Measurements from ENCODE around the gene TGFBR2.

Gene TGFBR2

GRCh38 chr3:30606301-30607031 lies at the start of gene TGFBR2:
TGFBR2 (plus strand) TSS chr3:30606601; CDS start chr3:30606884, 283 bp downstream.
- FAIRE-seq (peak; percentile 99), DNase-seq (ENCODE audit: insufficient read length, low spot score) (peak; percentile 88)
- TF ChIP-seq POLR2A (IDR thresholded peaks at IDR 0.05; ENCODE audit: low read depth, low read length), result peak; percentile 54

GRCh38 chr3:30557746-30558303 lies 48.6 kb upstream of the TGFBR2 start:
- DNase-seq (ENCODE audit: insufficient read length, low spot score), result no peak
- FAIRE-seq, result peak; percentile 66
- no peak for TF ChIP-seq POLR2A (IDR thresholded peaks at IDR 0.05; ENCODE audit: low read depth, low read length)

- no peak for DNase-seq (ENCODE audit: insufficient read length, low spot score)
- TF ChIP-seq POLR2A (IDR thresholded peaks at IDR 0.05; ENCODE audit: low read depth, low read length), result no peak
- no peak for FAIRE-seq
These were observed 42.4 kb upstream of the TGFBR2 start for GRCh38 chr3:30563956-30564355.

- DNase-seq (ENCODE audit: insufficient read length, low spot score) (no peak), FAIRE-seq (no peak)
- no peak for TF ChIP-seq POLR2A (IDR thresholded peaks at IDR 0.05; ENCODE audit: low read depth, low read length)
These were observed 39.2 kb upstream of the TGFBR2 start for GRCh38 chr3:30567139-30567753.

- no peak for TF ChIP-seq POLR2A (IDR thresholded peaks at IDR 0.05; ENCODE audit: low read depth, low read length)
- FAIRE-seq (no peak), DNase-seq (ENCODE audit: insufficient read length, low spot score) (no peak)
These were observed 29.5 kb upstream of the TGFBR2 start for GRCh38 chr3:30576946-30577345.

GRCh38 chr3:30577788-30578187 lies 28.6 kb upstream of the TGFBR2 start:
- no peak for TF ChIP-seq POLR2A (IDR thresholded peaks at IDR 0.05; ENCODE audit: low read depth, low read length)
- DNase-seq (ENCODE audit: insufficient read length, low spot score) (no peak), FAIRE-seq (no peak)

GRCh38 chr3:30578479-30578878 lies 27.9 kb upstream of the TGFBR2 start:
- TF ChIP-seq POLR2A (IDR thresholded peaks at IDR 0.05; ENCODE audit: low read depth, low read length), result no peak
- DNase-seq (ENCODE audit: insufficient read length, low spot score) (no peak), FAIRE-seq (peak; percentile 95)

GRCh38 chr3:30578986-30579579 lies 27.3 kb upstream of the TGFBR2 start:
- no peak for FAIRE-seq
- DNase-seq (ENCODE audit: insufficient read length, low spot score), result no peak
- no peak for TF ChIP-seq POLR2A (IDR thresholded peaks at IDR 0.05; ENCODE audit: low read depth, low read length)

GRCh38 chr3:30581067-30581585 lies 25.3 kb upstream of the TGFBR2 start:
- TF ChIP-seq POLR2A (IDR thresholded peaks at IDR 0.05; ENCODE audit: low read depth, low read length), result no peak
- no peak for FAIRE-seq
- no peak for DNase-seq (ENCODE audit: insufficient read length, low spot score)

GRCh38 chr3:30581982-30582381 lies 24.4 kb upstream of the TGFBR2 start:
- DNase-seq (ENCODE audit: insufficient read length, low spot score) (no peak), FAIRE-seq (no peak)
- no peak for TF ChIP-seq POLR2A (IDR thresholded peaks at IDR 0.05; ENCODE audit: low read depth, low read length)

- DNase-seq (ENCODE audit: insufficient read length, low spot score) (no peak), FAIRE-seq (no peak)
- TF ChIP-seq POLR2A (IDR thresholded peaks at IDR 0.05; ENCODE audit: low read depth, low read length), result no peak
These were observed 22.4 kb upstream of the TGFBR2 start for GRCh38 chr3:30583973-30584372.

- TF ChIP-seq POLR2A (IDR thresholded peaks at IDR 0.05; ENCODE audit: low read depth, low read length), result no peak
- DNase-seq (ENCODE audit: insufficient read length, low spot score), result no peak
- no peak for FAIRE-seq
These were observed 20.7 kb upstream of the TGFBR2 start for GRCh38 chr3:30585654-30586053.

GRCh38 chr3:30586096-30586805 lies 20.1 kb upstream of the TGFBR2 start:
- no peak for TF ChIP-seq POLR2A (IDR thresholded peaks at IDR 0.05; ENCODE audit: low read depth, low read length)
- DNase-seq (ENCODE audit: insufficient read length, low spot score), result no peak
- FAIRE-seq, result no peak

Measured in H54 (cell line).